ENCODE results near the gene RXFP1.
A peak's percentile ranks its signal among the peaks of the same experiment; 100 is the strongest.
"Not testable (repeated sequence)": the region's sequence is repeated elsewhere in the genome, so short reads cannot be mapped to it uniquely, and the experiment has no call there.

The RXFP1 gene

GRCh38 chr4:158622251-158622650 lies 100.6 kb downstream of the RXFP1 start:
- no peak for DNase-seq

DNA sequence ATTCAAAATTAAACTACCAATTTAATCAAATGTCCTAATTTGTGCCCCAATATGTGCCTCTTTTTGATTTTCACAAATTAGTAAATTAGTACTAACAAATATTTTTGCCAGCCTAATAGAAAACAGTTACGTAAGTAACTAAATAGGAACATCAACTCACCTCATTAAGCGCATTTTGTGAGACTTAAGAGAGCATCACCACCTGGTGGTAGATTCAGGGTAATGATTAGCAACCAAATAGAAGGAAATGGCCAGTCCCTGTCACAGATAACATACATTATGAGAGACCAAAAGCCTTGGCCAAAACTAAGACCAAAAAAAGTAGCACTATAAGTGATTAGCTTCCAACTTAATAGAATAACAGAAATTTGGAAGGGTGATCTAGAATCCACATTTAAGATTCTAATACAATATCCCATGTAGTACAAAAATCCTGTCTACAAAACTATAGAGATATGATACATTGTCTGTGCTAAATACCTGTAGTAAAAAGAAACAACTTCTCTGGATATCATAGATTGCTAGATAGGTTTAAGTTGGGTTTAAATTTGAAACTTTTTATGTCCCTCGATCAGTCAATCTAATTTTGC lies 103.3 kb downstream of the RXFP1 start:
- no peak for DNase-seq

- DNase-seq = no peak
These were observed 103.9 kb downstream of the RXFP1 start for GRCh38 chr4:158625544-158625943.

- DNase-seq = no peak
These were observed 109.2 kb downstream of the RXFP1 start for GRCh38 chr4:158630893-158631292.

GRCh38 chr4:158636619-158637018 lies 114.9 kb downstream of the RXFP1 start:
- no peak for DNase-seq

DNA sequence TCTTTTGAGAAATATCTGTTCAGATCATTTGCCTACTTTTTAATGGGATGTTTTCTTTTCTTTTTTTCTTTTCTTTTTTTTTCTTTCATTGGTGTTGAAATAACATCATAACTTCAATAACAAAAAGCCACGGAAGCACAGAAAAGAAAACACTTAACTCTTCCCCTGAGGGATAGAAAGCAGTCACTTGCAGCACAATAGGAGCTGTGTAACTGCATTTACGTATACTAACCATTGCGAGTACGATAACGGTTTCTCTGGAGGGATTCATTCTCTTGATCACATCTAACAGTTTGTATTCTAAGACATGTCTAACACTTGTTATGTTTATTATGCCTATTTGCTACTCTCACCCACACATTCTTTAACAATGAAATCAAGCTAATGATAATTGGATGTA lies 122.7 kb downstream of the RXFP1 start:
- no peak for DNase-seq

- DNase-seq = no peak
These were observed 123.1 kb downstream of the RXFP1 start for GRCh38 chr4:158644760-158645159.

- DNase-seq = no peak
These were observed 127.5 kb downstream of the RXFP1 start for GRCh38 chr4:158649111-158649680.

DNA sequence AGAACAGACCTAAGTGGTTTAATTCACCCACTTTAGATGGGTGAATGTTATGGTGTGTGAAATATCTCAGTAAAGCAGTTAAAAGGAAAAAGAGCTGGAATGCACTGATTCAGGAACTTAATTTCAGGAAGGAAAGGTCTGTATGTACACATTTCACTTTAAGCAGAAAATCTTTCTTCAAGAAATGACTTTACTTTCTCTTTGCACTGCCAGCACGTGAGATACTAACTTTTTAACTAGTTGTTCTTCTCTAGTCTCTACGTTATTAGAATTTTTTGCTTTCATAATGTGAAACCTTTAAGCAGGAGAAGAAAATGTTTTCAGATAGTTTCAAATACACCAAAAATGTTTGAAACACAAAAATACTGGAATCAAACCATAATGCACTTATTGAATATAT lies 131.2 kb downstream of the RXFP1 start:
- DNase-seq = no peak

DNA sequence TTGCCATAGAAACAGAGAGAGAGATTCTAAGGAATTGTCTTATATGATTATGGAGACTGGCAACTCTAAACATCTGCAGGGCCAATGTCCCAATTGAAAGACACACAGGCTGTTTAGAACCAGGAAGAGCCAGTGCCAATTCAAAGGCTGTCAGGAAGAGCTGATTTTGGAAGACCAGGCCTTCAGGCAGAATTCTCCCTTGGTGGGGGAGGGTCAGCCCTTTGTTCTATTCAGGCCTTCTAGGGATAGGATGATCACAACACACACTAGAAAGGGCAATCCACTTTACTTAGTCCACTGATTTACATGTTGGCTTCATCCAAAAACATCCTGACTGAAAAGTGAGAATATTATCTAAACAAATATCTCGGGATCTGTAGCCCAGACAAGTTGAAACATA lies 134.8 kb downstream of the RXFP1 start:
- DNase-seq = no peak

DNA sequence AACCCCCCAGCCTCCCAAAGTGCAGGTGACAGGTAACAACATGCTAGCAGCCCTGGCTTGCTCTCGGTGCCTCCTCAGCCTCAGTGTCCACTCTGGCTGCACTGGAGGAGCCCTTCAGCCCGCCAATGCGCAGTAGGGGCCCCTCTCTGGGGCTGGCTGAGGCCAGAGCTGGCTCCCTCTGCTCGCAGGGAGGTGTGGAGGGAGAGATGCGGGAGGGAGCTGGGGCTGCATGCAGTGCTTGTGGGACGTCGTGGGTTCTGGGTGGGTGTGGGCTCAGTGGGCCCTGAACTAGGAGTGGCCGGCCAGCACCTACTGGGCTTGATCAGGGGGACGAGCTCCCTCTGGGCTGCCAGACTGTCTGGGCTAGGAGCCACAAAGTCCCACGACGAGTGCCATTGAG lies 135.6 kb downstream of the RXFP1 start:
- no peak for DNase-seq

DNA sequence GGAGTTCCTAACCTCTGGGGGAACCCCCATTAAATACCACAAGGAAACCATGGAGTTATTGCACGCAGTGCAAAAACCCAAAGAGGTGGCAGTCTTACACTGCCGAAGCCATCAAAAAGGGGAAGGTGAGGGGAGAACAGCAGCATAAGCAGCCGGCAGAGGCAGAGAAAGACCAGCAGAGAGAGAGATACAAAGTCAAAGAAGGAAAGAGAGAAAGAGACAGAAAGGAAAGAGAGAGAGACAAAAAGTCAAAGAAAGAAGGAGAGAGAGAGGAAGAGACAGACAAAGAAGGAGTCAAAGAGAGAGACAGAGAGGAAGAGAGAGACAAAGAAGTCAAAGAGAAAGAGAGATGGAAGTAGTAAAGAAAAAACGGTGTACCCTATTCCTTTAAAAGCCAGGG lies 141.6 kb downstream of the RXFP1 start:
- DNase-seq = not testable (repeated sequence)

GRCh38 chr4:158663707-158664625 lies 142.3 kb downstream of the RXFP1 start:
- not testable (repeated sequence) for DNase-seq

GRCh38 chr4:158664806-158665205 lies 143.1 kb downstream of the RXFP1 start:
- no peak for DNase-seq

DNA sequence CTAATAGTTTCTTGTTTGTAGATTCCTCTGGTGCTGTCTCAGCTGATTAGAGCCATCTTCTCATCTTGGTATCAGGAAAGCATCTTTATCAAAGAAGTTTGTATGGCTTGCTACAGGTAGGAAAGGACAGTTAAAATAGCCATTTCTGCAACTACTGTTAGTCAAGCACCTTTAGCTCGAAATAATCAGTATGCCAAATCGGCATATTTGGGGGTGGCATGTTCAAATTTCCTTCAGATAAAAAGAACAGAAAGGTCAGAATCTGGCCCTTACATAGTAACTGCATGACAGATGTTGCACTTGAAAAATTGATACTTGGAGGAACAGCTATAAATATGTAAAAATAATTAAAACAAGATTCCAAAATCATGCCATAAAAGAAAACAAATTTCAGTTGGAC lies 145.2 kb downstream of the RXFP1 start:
- DNase-seq = no peak

GRCh38 chr4:158667651-158668198 lies 146.0 kb downstream of the RXFP1 start:
- DNase-seq = peak; percentile 28 to 29

GRCh38 chr4:158669310-158669709 lies 147.6 kb downstream of the RXFP1 start:
- DNase-seq = no peak

DNA sequence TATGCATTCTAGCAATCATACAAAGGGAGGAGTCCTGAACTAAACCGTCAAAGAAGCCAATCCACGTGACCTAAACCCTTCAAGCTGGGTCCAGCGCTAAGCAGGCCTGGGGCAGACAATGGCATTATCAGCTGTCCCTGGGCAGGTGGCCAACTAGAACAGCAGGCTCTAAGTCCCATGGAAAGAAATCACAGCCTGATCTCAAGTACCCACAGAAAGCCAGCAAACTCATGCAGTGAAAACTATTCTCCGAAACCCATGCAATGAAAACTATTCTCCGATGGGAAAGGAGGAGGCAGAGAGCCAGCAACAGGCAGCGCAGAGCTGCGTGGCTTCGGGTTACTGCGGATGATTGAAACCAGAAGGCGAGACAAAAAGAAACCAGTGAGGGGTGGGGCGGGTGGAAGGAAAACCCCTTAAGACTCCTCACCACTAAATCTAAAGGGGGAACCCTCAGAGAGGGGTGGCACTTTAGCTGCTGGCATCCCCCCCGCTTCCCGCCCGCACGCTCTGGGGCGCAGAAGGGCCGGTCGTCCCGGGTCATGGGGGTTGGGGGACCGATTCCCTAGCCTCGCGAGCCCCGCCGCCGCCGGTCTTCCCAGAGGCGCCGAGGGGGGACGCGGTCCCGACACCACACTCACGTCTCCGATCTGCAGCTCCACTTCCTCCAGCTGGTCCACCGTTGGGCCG lies 149.4 kb downstream of the RXFP1 start:
- peak; percentile 64 to 68 for DNase-seq

DNA sequence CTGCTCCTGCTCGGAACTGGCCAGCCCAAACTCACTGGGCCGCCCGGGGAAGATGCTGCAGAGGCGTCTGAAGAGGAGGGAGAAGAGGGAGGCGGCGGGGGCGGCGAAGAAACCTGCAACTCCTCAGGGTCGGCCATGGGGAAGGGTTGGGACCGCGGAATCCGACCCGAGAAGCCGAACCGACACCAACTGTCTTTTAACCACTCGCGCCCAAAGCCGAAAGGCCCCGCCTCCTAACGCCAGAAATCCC lies 149.9 kb downstream of the RXFP1 start, which contains the start of gene C4orf46:
Gene C4orf46, minus strand, starts transcription at position 223 of the 250 bp plus-strand sequence. Its CDS starts 86 bp downstream, at position 137.
- no peak for DNase-seq

DNA sequence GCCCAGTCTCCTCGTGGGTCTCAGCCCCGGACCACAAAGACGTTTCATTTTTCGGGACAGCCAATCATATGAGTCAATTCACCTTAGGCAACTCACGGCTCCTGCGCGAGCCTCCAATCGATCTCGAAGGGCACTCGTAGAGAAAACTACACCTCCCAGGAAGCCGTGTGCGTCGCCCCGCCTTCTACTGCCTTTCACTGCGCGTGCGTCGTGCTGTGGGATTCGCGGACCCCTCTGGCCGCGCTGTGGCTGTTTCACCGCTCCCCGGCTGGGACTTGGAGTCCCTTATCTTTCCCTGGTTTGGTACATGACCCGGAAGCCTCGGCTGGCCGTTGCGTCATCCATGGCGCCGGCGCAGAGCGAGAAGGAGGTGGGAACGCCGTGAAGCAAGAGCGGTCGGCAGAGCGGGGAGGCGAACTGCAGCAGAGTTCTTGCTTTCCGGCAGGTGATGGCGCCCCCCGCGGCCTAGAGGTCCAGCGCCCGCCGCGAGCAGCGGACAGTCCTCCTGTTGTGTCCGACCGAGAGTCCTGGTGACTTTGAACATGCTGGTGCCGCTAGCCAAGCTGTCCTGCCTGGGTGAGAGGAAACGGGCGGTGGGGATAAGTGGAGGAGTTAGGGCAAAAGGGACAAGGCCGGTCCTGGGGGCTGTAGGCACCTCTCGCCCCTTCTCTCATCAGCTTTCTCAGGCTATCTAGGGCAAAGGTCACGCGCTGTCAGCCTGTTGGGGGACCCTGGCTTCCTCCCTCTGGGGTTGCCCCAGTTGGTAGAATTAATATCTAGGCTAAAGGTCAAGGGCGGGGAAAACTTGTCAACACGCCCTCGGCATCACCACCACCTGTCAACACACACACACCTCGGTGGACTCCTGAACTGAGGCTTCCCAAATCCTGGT lies 150.5 kb downstream of the RXFP1 start, which contains the start of gene ETFDH:
Gene ETFDH, plus strand, starts transcription at position 382 of the 892 bp plus-strand sequence. Its CDS starts 161 bp downstream, at position 543.
- DNase-seq = peak; percentile 96 to 98

DNA sequence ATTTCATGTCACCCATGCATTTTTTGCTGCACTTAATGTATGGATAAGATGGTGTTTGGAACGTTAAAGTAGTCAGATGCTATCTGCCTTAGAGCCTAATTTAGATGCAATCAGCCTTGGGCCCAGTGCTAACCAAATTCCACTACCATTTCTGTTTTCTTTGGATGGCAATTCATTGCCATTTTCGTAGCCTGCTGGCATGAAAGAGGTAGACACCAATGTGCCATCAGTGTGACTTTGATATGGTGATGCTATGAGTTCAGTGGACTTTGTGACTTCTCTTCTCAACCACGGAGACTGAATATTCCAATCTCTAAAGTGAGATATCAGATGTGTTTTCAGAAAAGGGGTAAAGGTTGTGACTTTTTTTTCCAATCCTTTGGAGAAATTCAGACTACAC lies 152.0 kb downstream of the RXFP1 start:
- no peak for DNase-seq

DNA sequence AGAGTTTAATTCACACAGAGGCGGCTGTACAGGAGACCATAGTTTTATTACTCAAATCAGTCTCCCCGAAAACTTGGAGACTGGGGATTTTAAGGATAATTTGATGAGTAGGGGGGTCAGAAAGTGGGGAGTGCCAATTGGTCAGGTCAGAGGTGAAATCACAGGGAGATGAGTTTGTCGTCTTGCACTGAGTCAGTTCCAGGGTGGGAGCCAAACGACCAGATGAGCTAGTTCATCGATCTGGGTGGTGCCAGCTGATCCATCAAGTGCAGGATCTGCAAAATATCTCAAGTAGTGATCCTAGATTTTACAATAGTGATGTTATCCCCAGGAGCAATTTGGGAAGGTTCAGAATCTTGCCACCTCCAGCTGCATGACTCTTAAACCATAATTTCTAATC lies 154.4 kb downstream of the RXFP1 start:
- no peak for DNase-seq
